K562 (cell line): ENCODE results near the gene DLG4. TPM values are rescaled to one million over a fixed set of nuclear protein-coding genes. Genes with fewer than 3 reads are reported as not detected.

Source experiments
- CREM ChIP-seq: IDR thresholded peaks from 2 replicates; pipeline ENCODE4 v1.6.1; 2014; ENCODE audit warnings: antibody characterized with exemption, low read depth
- CUX1 ChIP-seq: fragments of 200-800 bp; sonication (Bioruptor generic); IDR thresholded peaks from 2 replicates; pipeline ENCODE4 v1.6.1; 2016; ENCODE audit warnings: missing genetic modification characterization, missing compliant biosample characterization
- DDX20 ChIP-seq: fragments of 450-650 bp; IDR thresholded peaks from 2 replicates; pipeline ENCODE4 v1.6.1; 2016; ENCODE audit warnings: missing genetic modification characterization, low read depth, mild to moderate bottlenecking, missing compliant biosample characterization, moderate library complexity
- E2F1 ChIP-seq: sonication (generic); formaldehyde crosslinking; IDR thresholded peaks from 2 replicates; pipeline ENCODE4 v1.8.1; 2023; ENCODE audit warnings: mild to moderate bottlenecking, missing genetic modification reagents, moderate library complexity
- E2F8 ChIP-seq: fragments of 450-650 bp; IDR thresholded peaks from 2 replicates; pipeline ENCODE4 v1.7.1; 2018; ENCODE audit warnings: mild to moderate bottlenecking, low read depth; ENCODE audit not compliant: partially characterized antibody
- EHMT2 ChIP-seq: fragments of 450-650 bp; IDR thresholded peaks from 2 replicates; pipeline ENCODE4 v1.6.1; 2018; ENCODE audit warnings: antibody characterized with exemption
- FOXM1 ChIP-seq, 2 experiments: fragments of 450-650 bp in 1 of 2; sonication (generic) in 1 of 2; formaldehyde crosslinking in 1 of 2; IDR thresholded peaks; 2 replicates each; pipeline versions ENCODE4 v1.6.1 to v1.9.0; 2017 to 2022; ENCODE audit warnings: low read depth in 2 of 2, mild to moderate bottlenecking in 2 of 2, missing genetic modification reagents in 1 of 2, moderate library complexity in 1 of 2
- L3MBTL2 ChIP-seq: fragments of 450-650 bp; IDR thresholded peaks from 2 replicates; pipeline ENCODE4 v1.6.1; 2016; ENCODE audit warnings: mild to moderate bottlenecking, moderate library complexity
- LEF1 ChIP-seq: fragments of 450-650 bp; IDR thresholded peaks from 2 replicates; pipeline ENCODE4 v1.6.1; 2016; ENCODE audit warnings: mild to moderate bottlenecking
- MCM3 ChIP-seq: fragments of 450-650 bp; IDR thresholded peaks from 2 replicates; pipeline ENCODE4 v1.6.1; 2016
- NFIX ChIP-seq: fragments of 250-450 bp; sonication (Bioruptor Pico); IDR thresholded peaks from 2 replicates; pipeline ENCODE4 v1.4.0; 2020; ENCODE audit warnings: low read depth, mild to moderate bottlenecking, moderate library complexity
- RBBP5 ChIP-seq: fragments of 200-600 bp; sonication (generic); IDR thresholded peaks from 2 replicates; pipeline ENCODE4 v1.6.1; 2012; ENCODE audit warnings: borderline replicate concordance, mild to moderate bottlenecking, low read length, control low read depth, inconsistent platforms; ENCODE audit not compliant: insufficient read depth, poor library complexity, severe bottlenecking
- SMAD3 ChIP-seq: fragments of 450-650 bp; formaldehyde crosslinking; conservative IDR thresholded peaks from 2 replicates; pipeline ENCODE4 v1.4.0; 2020; ENCODE audit warnings: mild to moderate bottlenecking
- TAF9B ChIP-seq: fragments of 450-650 bp; IDR thresholded peaks from 2 replicates; pipeline ENCODE4 v1.6.1; 2018; ENCODE audit warnings: mild to moderate bottlenecking; ENCODE audit not compliant: partially characterized antibody
- ZBTB7A ChIP-seq: IDR thresholded peaks from 2 replicates; pipeline ENCODE4 v1.6.1; 2011; ENCODE audit warnings: low read depth, mild to moderate bottlenecking, low read length, moderate library complexity, borderline replicate concordance; ENCODE audit not compliant: control insufficient read depth
- ZNF316 ChIP-seq: fragments of 450-650 bp; IDR thresholded peaks from 2 replicates; pipeline ENCODE4 v1.6.1; 2016
- ZNF586 ChIP-seq: fragments of 450-650 bp; formaldehyde crosslinking; conservative IDR thresholded peaks from 2 replicates; pipeline ENCODE4 v1.4.0; 2020; ENCODE audit warnings: mild to moderate bottlenecking, moderate library complexity
- ZNF589 ChIP-seq: fragments of 200-800 bp; sonication (Bioruptor generic); IDR thresholded peaks from 2 replicates; pipeline ENCODE4 v1.6.1; 2016; ENCODE audit warnings: low read depth, missing genetic modification characterization, missing compliant biosample characterization
- polyA plus RNA-seq, 8 experiments: library from polyadenylated mRNA; depleted of rRNA in 4 of 8; stranded (reverse) in 5 of 8; unstranded in 3 of 8; fragments of >200 nt; fragmentation: Nextera tagmentation in 2 of 8; fragmentation: Illumina TruSeq in 1 of 8; extraction: Ambion mirVana in 2 of 8; extraction: Trizol in 1 of 8; gene quantifications; 2 replicates each; pipeline versions ENCODE4 v1.2.1 to v1.2.3, GENCODE V29; 2011 to 2014; ENCODE audit warnings: inconsistent platforms in 1 of 8, missing spikeins in 1 of 8
- total RNA-seq, 7 experiments: library from RNA; depleted of rRNA in 6 of 7; stranded (reverse); fragments of >200 nt in 6 of 7; fragmentation: Illumina TruSeq in 2 of 7; extraction: Trizol in 2 of 7; gene quantifications; 2 replicates each; pipeline versions ENCODE4 v1.2.1 to v1.2.3, GENCODE V29; 2011 to 2021; ENCODE audit warnings: low replicate concordance in 1 of 7

DLG4 gene
- total and polyA plus RNA-seq, 9 of the 15 experiments (the other 6 are each of a cell fraction or from before 2014, with no cell fraction given): 0.03 to 12.0 (median 4.1) TPM

GRCh38 chr17:7238420-7239090, 18.9 kb upstream of the DLG4 start (continued):
- no peak for TF ChIP-seq DDX20 (tag)
- peak; percentile 26 for TF ChIP-seq RBBP5
- TF ChIP-seq MCM3: no peak
- no peak for TF ChIP-seq CREM
- TF ChIP-seq CUX1 (CRISPR knock-in tag): no peak
- TF ChIP-seq E2F1 (CRISPR knock-in tag): no peak
- TF ChIP-seq NFIX (CRISPR knock-in tag): no peak
- no peak for TF ChIP-seq ZNF586 (CRISPR knock-in tag)
- no peak for TF ChIP-seq L3MBTL2
- no peak for TF ChIP-seq SMAD3
- no peak; the same call in 1 of the 2 replicates for TF ChIP-seq ZBTB7A
- TF ChIP-seq EHMT2: no peak
- no peak for TF ChIP-seq TAF9B
- TF ChIP-seq ZNF316: no peak
- no peak for TF ChIP-seq LEF1
- TF ChIP-seq E2F8: no peak
- no peak for TF ChIP-seq FOXM1 (IDR thresholded peaks at IDR 0.05; ENCODE audit: low read depth)
- 0 out of 2 replicates have a peak, but pooled peaks have one; percentile 2 for TF ChIP-seq FOXM1 (CRISPR knock-in tag; IDR thresholded peaks at IDR 0.05; ENCODE audit: low read depth)
- TF ChIP-seq ZNF589 (CRISPR knock-in tag): no peak
